ENCODE results near the gene ABCA2. TPM values are rescaled to one million over a fixed set of nuclear protein-coding genes. Genes with fewer than 3 reads are reported as not detected.

ABCA2 gene
- total RNA-seq, 2 donors from 2014 or later, result 37.2 to 60.5 TPM

DNA sequence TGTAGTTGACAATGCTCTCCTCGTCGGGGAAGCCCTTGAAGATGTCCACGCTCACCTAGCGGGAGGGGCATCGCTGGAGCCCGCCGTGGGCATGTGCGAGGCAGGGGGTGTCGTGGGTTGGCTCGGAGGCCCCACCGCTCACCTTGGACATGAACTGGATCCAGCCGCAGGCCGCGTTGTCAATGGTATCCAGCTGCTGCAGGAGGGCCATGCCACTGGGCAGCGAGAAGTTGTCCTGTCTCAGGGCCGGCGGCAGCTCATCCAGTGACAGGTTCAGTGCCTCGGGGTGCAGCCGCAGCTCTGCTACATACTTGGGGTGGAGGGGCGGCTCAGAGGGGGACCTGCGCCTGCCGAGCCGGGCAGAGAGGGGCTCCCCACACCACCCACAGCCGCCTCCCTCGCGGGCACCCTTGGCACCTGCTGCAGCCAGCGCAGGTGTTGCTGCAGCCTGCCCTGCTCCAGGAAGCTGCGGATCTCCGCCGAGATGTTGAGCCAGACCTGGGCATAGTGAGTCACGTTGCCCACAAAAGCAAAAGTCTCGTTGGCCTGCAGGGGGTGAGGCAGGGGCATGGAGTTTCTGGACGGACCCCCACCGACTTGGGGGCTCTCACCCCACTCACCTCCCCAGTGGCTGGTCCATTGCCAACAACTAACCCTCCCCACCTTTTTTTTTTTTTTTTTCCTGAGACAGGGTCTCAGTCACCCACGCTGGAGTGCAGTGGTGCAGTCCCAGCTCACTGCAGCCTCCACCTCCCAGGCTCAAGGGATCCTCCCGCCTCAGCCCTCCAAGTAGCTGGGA is 9.1 kb downstream of the ABCA2 start:
- Histone ChIP-seq H3K9me3 (no peaks in the 10 kb centered on the region), H3K27ac (no peak overlapping the region), H3K36me3 (peaks cover 15% of the 10 kb centered on the region), H3K4me3 (no peak overlapping the region), H3K27me3 (replicated peaks; ENCODE audit: insufficient read depth) (no peaks in the 10 kb centered on the region), H3K4me1 (ENCODE audit: control insufficient read depth in 1 of 2, low read depth in 2 of 2) (no peaks in the 10 kb centered on the region)
- DNase-seq (ENCODE audit: low spot score) (no peak), ATAC-seq (ENCODE audit: insufficient number of reproducible peaks, low FRiP score, low read depth) (no peak)
- TF ChIP-seq, protein P1, sequence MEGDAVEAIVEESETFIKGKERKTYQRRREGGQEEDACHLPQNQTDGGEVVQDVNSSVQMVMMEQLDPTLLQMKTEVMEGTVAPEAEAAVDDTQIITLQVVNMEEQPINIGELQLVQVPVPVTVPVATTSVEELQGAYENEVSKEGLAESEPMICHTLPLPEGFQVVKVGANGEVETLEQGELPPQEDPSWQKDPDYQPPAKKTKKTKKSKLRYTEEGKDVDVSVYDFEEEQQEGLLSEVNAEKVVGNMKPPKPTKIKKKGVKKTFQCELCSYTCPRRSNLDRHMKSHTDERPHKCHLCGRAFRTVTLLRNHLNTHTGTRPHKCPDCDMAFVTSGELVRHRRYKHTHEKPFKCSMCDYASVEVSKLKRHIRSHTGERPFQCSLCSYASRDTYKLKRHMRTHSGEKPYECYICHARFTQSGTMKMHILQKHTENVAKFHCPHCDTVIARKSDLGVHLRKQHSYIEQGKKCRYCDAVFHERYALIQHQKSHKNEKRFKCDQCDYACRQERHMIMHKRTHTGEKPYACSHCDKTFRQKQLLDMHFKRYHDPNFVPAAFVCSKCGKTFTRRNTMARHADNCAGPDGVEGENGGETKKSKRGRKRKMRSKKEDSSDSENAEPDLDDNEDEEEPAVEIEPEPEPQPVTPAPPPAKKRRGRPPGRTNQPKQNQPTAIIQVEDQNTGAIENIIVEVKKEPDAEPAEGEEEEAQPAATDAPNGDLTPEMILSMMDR (IDR thresholded peaks at IDR 0.05), result no peak

DNA sequence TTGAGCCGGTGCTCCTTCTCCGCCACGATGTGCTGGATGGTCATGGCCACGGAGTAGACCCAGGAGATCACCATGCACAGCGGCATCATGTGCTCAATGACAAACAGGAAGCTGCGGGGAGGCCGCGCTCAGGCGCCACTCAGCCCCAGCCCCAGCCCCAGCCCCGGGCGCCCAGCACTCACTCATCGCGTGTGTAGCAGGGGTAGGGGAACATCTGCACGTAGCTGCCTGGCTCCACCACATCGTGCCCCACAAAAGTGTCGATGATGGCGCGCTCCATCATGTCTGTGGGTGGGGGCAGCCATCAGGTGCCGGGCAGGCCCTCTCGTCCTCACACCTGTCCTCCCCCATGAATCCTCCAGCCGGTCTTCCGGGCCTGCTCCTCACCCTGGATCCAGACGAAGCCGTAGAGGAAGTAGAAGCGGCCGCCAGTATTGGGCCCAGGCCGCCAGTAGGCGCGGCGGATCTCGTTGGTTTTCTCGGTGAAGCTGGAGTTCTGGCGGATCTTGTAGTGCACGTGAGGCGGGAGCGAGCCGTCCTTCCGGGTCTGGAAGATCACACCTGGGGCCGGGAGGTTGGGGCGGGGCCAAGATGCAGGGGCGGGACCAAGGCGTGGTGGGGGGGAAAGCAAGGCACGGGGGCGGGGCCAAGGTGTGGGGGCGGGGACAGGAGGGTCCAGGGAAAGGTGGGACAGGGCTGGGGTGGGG is 10.1 kb downstream of the ABCA2 start:
- no peak overlapping the region for H3K4me3 ChIP-seq
- DNase-seq (ENCODE audit: low spot score) (no peak), ATAC-seq (ENCODE audit: insufficient number of reproducible peaks, low FRiP score, low read depth) (no peak)
- peaks cover 15% of the 10 kb centered on the region for H3K36me3 ChIP-seq
- no peaks in the 10 kb centered on the region for H3K9me3 ChIP-seq
- no peaks in the 10 kb centered on the region for H3K27me3 ChIP-seq (replicated peaks; ENCODE audit: insufficient read depth)
- H3K27ac ChIP-seq, result no peak overlapping the region
- no peaks in the 10 kb centered on the region for H3K4me1 ChIP-seq (ENCODE audit: control insufficient read depth in 1 of 2, low read depth in 2 of 2)
- TF ChIP-seq, protein P1 (IDR thresholded peaks at IDR 0.05), result no peak

DNA sequence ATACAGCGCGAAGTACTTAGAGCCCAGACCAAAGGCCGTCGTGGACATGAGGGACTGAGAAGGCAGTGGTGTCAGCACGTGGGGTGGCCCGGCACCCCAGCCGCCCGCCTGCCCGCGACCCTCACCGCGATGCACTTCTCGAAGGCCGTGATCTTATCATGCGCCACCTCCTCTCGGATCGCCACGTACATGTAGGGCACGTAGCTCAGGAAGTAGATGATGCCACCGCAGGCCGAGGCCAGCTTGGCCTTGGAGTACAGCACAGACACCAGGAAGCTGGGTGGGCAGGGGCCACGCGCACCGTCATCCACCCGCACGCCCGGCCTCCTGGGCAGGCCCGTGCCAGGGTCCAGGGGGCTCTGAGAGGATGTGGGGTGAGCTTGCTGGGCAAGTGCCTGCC is 11.0 kb downstream of the ABCA2 start:
- TF ChIP-seq, protein P1 (IDR thresholded peaks at IDR 0.05), result no peak
- H3K9me3 ChIP-seq, result no peaks in the 10 kb centered on the region
- H3K4me3 ChIP-seq, result no peak overlapping the region
- H3K4me1 ChIP-seq (ENCODE audit: control insufficient read depth in 1 of 2, low read depth in 2 of 2), result no peaks in the 10 kb centered on the region
- DNase-seq (ENCODE audit: low spot score) (no peak), ATAC-seq (ENCODE audit: insufficient number of reproducible peaks, low FRiP score, low read depth) (no peak)
- peaks cover 21% of the 10 kb centered on the region for H3K36me3 ChIP-seq
- no peaks in the 10 kb centered on the region for H3K27me3 ChIP-seq (replicated peaks; ENCODE audit: insufficient read depth)
- H3K27ac ChIP-seq, result no peak overlapping the region

DNA sequence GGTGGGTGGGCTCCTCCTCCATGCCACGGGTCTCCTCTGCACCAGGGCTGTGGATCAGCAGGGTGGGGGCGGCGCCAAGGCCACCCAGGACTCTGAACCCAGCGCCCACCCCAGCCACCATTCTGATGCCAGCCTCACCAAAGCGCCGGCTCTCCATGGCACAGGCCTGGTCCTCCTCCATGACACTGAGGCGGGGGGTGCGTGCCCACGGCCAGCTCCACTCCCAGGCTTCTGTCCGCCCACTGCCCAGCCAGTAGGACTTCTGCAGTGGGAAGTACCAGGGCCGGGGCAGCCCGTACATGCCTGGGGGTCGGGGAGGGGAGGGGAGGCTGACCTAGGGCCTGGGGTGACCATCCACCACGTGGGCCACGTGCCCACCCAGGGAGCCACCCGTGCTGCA is 11.6 kb downstream of the ABCA2 start:
- H3K4me3 ChIP-seq, result no peak overlapping the region
- ATAC-seq (ENCODE audit: insufficient number of reproducible peaks, low FRiP score, low read depth) (no peak), DNase-seq (ENCODE audit: low spot score) (no peak)
- H3K9me3 ChIP-seq, result no peaks in the 10 kb centered on the region
- TF ChIP-seq, protein P1 (IDR thresholded peaks at IDR 0.05), result no peak
- no peaks in the 10 kb centered on the region for H3K4me1 ChIP-seq (ENCODE audit: control insufficient read depth in 1 of 2, low read depth in 2 of 2)
- no peaks in the 10 kb centered on the region for H3K27me3 ChIP-seq (replicated peaks; ENCODE audit: insufficient read depth)
- H3K27ac ChIP-seq, result no peak overlapping the region
- peaks cover 22% of the 10 kb centered on the region for H3K36me3 ChIP-seq

DNA sequence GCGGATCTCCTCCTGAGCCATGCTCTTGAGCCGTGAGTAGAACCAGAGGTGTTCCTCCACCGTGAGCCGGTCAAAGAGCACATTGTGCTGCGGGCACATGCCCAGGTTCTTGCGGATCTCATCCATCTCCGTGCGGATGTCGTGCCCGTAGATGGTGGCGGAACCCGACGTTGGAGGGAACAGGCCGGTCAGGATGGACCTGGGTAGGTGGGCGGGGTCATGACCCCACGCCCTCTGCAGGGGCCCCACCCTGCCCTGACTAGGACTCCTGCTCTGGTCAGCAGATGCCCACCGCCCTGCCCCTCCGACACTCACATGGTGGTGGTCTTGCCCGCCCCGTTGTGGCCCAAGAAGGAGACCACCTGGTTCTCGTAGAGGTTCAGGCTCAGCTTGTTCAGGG is 12.1 kb downstream of the ABCA2 start:
- no peak overlapping the region for H3K27ac ChIP-seq
- no peaks in the 10 kb centered on the region for H3K9me3 ChIP-seq
- H3K27me3 ChIP-seq (replicated peaks; ENCODE audit: insufficient read depth), result no peaks in the 10 kb centered on the region
- DNase-seq (ENCODE audit: low spot score) (no peak), ATAC-seq (ENCODE audit: insufficient number of reproducible peaks, low FRiP score, low read depth) (no peak)
- H3K36me3 ChIP-seq, result peaks cover 26% of the 10 kb centered on the region
- TF ChIP-seq, protein P1 (IDR thresholded peaks at IDR 0.05), result no peak
- no peaks in the 10 kb centered on the region for H3K4me1 ChIP-seq (ENCODE audit: control insufficient read depth in 1 of 2, low read depth in 2 of 2)
- H3K4me3 ChIP-seq, result no peak overlapping the region

Data from thoracic aorta (tissue), 2 donors.